Glomerular visceral epithelial cell (primary cell): ENCODE measurements around the gene DNAJC13.

Experiments used
- DNase-seq: peaks from one replicate; pipeline ENCODE4 v3.0.0-alpha.2; 2016; ENCODE audit errors: extremely low spot score

DNAJC13 gene

DNA sequence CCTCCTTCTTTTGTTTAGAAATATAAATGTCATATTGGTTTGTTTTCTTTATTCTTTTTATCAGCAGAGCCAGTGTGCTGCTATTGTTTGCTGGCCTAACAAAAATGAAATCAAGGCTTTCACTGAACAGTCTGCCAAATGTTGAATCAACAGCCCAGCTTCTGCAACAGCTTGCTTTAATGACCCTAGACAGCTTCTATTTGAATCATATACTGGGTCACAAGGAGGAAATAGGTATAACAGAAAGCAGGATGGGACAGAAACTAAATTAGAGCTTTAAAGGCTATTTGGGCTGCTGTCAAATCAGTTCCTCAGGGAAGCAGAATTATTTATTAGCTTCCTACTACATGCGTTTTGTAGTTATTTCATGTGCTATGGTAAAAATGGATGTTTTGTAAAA is 12.1 kb upstream of the DNAJC13 start:
- DNase-seq, result no peak

DNA sequence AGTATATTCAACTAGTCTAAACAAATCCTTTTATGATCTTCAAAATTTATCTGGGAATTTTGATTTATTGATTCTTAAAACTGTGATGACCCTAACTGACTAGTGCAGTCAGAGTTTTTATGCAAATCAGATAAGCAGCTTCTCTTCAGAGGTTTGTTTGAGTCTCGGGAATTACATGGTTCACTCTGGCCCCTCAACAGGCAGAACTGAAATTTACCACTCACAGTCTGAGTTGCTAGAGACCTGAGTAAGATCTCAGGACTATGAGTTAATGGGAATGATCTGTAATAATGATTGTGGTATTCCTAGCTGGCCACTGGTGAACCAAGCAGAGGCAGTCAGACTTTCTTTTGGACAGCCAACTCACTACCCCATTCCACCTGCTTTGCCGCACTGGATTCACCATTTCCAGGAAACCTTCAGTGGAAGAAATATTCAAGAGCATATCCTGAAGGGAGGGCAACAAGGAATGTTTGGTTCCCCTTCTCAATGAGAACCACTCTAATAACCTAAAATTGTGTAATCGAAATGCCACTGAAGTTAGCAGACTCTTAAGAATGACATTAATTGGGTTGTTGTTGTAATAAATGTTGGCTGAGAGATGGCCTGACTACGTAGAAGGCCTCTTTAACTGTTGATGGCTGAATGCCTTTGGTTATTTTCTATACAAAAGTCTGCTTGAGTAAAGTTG is 11.5 kb upstream of the DNAJC13 start:
- DNase-seq, result no peak

DNA sequence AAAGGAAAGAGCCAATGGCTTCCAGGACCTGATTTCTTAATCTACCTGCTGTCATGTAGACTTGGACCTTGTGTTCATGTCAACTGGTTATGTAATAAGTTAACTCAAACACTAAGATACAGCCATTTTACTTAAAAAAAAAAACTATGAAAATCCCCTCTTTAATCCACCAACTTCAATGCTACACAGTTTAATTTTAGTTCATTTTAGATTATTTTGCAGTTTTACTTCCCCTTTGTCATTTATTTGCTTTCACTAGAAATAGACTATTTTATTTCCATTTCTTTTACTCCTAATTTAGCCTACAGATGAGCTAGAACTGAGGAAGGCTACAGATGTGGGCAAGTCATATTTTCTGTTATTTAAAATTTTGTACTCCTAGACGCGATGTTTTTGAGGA is 10.7 kb upstream of the DNAJC13 start:
- no peak for DNase-seq

DNA sequence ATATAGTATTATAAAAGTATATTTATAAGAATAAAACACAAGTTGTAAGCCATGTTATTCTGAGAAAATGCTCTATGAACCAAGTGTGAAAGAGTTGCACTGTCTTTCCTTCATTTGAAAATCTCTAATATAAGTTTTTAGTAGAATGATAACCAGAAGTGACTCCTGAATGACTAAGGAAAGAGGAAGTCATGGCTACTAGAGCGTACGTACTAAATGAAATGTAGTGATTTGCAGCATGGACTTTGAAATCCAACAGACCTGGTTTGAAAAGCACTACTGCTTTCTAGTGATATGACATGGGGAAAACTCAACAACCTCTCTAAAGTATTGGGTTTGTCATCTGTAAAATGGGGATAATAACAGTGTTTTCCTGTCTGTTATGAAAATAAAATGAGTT is 10.3 kb upstream of the DNAJC13 start:
- DNase-seq, result no peak

DNA sequence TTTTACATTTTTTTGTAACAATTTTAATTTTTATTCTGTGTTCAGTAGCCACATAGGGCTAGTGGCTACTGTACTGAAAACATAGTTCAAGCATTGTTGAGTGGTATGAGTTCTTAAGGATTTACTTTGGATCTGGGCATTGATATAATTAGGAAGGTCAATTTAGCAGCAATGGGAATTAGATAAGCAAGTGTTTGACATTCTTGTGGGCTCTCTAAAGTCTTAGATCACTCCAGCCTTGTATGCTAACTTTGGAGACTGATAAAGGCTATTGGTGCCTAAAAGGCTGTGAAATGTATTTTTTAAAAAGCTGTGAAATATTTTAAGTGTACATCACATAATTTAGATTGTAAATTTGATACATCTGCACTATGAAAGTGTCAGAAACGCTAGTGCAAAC is 2.5 kb upstream of the DNAJC13 start:
- no peak for DNase-seq

DNA sequence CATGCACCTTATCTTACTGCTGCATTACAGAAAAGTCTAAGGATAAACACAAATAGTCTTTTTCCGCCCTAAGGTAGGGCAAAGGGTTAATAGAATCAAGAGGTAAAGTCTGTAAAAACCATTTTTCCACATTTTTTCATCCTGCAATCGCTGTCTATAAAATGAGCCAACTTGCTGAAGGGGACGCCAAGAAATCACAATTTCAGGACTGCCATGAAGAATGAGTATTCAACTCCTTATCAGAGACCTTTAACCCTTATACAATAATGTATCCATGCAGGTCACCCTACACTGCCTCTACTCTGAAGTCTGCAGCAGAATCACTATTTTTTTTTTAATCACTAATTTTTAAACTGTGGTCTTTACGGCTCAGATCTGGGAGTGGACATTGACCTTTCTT is 1.1 kb upstream of the DNAJC13 start:
- no peak for DNase-seq

DNA sequence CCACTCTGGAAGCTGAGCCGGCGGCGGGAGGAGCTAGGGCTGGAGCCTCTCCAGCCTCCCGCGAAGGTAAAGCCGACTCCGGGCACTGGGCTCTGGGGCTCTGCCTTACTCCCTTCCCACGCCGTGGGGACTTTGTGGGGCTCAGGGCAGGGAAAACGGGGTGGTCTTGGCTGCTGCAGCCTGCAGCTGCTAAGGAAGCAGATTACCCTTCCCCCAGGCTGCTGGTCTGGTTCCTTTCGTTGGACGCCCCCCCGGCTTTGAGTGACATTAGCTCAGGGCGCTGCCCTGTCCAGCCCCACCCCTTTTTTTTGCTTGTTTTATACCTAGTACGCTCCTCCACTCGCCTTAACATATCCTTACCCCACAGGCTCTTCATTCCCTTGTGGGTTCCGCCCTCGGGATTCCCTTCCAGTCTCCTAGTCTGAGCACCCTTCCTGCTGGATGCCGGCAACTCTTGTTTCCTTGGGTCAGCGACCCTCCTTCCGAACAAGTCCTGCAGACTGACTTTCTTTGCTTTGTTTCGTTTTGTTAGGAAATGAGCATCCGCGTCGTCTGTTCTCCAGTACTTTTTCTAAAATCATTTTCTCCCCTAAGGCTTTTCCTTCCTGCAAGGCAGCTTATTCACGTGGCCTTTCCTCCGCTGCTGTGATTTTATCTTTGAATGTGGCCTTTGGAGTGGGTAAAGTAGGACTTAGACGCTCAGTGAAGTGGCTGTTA is 551 bp downstream of the DNAJC13 start:
- DNase-seq, result peak; percentile 76

DNA sequence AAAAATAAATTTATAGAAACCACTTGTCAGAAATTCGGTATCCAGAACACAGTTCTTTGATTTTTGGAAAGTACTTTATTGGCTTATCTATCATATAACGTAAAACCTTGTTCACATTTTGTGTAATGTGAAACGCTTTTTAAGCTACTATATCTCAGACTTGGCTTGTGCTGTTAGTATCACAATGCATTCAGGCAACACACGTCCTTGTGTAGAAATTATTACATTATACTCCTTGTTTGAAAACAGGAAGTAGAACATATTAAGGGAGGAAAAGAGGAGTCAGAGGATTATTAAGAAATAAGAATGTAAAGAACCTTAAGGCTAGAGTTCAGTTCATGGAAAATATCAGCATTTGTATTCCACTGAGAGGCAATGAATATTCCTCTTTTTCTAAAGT is 1.6 kb downstream of the DNAJC13 start:
- no peak for DNase-seq

DNA sequence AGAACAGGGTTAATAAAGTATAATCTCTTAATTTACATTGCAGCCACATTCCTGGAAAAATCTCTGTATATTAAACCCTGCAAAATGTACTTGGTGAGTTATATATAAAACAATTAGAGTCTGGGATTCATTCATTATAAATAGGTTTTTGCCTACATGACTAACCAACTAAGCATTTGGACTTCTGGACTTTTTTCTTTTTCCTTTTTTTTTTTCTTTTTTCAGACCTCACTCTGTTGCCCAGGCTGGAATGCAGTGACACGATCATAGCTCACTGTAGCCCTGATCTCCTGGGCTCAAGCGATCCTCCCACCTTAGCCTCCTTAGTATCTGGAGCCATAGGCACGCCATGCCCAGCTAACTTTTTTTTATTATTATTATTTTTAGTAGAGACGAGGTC is 4.5 kb downstream of the DNAJC13 start:
- DNase-seq, result peak; percentile 42

DNA sequence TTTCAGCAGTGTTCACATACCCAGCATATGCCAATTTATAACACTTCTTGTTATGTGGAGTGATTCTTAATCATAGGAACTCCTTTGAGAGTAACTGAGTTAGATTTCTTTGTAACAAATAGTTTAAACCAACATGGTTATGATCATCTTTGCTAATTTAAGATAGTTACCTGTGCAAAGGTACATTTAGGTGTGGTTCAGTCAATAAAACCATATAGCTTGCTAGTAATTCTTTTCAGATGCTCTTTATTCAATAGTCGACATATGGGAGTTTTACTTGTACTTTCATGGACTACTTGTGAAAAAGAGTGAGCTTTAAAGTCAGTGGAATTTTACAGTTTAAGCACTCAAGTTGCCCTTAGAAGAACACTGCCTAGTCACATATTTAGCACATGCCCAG is 5.2 kb downstream of the DNAJC13 start:
- DNase-seq, result no peak

DNA sequence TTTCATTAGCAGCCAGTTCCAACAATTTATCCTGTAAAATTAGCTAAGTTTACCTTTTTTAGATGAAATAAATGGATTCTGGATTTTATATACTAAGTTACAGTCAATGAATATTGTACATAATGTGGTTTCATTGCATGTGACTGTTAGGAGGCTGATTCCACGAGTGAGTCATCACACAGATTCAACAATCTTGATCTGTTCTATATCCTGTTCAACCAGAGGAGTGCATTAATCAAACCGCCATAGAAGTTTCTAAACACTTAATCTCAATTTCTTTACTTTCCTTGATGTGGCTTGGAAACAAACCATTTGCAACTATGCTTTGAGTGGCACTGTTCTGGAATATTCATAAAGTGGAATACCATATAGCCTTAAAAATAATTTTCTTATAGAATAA is 15.3 kb downstream of the DNAJC13 start:
- DNase-seq, result peak; percentile 43

DNA sequence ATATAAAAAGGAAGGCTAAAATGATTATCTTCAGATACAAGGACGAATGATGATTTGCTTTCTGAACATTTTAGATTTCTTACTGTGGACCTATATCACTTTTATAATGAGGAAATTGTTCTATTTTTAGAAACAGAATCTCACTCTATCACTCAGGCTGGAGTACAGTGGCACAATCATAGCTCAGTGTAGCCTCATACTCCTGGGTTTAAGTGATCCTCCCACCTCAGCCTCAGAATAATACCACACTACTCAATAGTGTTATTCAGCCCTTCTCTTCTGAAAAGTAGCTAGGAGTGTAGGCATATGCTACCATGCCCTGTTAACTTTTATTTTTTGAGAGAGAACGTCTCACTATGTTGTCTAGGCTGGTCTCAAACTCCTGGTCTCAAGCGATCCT is 15.8 kb downstream of the DNAJC13 start:
- no peak for DNase-seq

DNA sequence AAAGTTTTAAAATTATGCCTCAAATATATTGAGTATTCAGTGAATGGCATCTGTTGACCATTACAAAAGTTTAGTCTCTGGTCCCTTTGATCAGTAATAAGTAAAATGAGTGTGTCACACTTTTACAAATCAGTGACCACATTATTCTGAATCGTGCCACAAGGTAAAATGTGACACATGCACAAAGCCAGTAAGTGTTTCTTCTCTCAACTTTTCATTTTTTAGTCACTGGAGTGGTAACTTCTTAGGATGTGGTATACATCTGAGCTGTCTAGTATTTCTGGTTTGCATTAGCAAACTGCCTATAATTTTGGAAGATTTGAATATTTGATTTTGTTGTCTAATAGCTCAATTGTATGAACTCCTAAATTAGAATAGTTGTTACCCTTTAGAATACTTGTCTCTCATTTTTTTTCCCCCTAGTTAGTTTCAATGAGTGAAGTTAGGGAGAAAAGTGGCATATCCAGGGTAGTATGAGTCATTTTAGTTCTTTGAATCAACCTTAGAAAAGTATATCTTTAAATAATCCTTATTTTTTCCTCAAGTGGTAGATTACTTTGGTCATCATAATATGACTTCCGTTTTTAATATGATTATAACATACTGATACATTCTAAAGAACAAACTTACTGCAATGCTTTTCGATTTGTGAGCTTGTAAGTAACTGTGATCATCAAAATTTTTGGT is 18.1 kb downstream of the DNAJC13 start:
- no peak for DNase-seq

DNA sequence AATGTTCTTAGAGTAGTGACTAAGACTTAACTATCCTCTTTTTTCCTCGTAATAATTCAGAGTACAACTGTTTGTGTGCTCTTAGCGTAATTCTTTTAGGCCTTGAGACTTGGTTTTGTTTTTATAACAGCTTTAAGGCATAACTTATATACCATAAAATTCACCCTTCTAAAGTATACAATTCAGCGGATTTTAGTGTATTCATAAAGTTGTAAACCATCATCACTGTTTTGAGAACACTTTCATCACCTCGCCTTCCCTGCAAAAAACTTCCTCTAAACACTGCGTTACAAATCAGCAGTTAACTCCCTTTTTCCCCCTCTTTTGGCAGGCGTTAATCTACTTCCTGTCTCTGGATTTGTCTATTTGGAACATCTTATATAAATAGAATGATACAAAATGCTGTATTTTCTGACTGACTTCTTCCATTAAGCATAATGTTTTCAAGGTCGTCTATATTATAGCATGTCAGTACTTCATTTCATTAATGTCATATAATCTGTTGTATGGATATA is 18.7 kb downstream of the DNAJC13 start:
- DNase-seq, result no peak

DNA sequence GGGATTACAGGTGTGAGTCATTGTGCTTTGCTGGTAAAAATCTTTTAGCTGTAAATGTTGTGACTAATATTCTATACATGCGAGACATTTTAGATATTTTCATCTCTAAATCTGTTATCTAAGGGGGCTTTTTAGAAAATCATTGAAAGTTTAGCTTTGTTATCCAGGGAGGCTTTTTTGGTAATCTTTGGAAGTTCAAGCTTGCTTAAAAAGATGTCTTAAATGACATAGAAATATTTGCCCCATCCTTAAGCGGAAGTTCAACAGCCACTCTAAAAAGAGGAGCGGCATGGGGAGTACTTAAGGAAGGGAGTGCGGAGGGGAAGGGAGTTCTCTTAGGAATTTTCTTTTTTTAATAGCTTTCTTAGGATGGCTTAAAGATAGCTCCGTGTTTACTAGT is 26.1 kb downstream of the DNAJC13 start:
- DNase-seq, result no peak

DNA sequence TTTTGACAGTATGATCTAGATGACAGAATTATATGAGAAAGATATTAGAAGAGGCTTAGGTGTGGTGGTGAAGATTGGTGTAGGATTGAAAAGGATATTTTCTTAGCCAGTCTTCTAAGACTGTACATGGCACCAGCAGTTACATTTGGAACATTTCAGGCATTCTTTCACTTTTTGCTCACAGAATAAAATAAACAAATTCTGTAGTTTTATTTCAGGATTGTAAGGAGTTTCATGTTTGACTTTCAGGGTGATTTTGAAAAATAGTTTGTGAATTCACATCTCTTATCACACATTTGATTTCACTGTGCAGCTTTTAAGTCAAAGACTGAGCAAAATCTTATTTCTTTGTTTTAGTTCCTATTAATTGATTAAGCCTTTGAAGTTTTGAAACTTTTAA is 27.1 kb downstream of the DNAJC13 start:
- no peak for DNase-seq

DNA sequence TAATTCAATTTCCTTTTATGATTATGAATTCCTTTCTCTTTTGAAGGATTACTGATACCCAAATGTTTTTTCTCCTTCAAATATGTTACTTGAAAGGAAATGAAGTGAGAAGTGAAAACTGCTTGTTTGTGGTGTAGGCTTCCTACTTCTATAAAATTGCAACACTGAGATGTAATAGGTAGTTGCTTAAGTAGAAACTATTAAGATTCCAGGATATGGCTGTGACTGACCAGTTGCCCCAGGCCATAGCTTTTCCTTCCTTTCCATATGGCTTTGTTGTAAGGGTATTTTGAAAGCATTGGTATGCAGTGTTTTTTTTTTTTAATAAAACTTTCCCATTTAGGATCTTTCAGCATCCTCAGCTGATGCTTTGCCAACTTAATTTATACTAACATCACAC is 28.5 kb downstream of the DNAJC13 start:
- DNase-seq, result no peak

DNA sequence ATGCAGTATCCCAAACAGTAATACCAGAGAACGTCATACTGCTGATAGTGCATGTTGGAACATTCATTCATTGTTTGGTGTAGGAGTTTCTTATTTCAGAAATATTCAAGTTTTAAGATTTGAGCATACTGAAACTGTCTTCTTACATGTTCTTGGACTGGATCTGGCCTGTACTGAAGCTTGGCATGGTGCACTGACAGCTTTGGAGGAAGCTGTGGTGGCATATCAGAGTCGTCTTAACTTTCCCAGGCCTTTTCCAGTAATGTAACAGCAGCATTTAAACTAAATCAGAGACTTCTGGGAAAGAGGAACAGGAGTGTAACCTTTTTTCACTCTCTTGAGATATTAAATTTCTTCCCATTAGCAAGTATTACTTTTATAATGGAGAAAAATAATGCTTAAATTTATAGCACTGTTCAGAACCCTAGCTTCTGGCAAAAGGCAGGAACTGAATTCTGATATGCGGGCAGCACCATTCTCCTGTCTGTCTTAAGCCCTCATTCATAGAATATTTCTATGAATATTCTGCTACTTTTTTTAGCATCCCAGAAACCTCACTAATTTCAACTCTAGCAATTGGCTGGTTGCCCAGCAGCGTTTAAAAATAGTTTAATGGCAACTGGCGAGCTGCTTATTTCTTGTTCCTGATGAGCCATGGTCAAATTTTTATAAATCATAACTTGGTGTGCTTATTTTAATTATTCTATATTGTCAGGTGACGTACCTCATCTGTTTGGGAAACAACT is 31.1 kb downstream of the DNAJC13 start:
- no peak for DNase-seq

DNA sequence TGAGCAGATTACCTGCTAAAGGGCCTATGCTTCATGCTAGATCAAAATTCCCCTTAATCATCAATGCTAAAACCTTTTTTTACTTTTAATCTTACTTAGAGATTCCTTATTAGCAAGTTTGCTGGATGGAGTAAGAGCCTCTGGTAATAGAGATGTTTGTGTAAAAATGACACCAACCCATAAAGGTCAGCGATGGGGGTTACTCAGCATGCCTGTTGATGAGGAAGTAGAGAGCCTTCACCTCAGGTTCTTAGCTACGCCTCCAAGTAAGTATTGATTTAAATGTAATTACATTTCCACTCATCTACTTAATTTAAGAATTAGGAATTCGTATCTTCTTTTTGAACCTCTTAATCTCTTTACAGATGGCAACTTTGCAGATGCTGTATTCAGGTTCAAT is 38.8 kb downstream of the DNAJC13 start:
- DNase-seq, result no peak

DNA sequence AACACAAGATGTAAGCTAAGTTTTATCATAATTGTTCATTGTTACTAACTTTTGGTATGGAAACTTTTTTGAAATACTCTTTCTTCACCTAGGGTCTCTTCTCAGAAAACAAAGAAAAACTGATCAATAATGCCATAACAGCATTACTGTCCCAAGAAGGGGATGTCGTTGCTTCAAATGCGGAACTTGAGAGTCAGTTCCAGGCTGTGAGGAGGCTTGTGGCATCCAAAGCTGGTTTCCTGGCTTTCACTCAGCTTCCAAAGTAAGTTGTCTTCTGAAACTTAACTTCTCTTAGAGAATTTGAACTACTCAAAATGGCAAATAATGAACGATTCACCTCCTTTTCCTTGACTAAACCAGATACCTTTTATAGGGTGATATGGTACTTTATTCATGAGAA is 39.3 kb downstream of the DNAJC13 start:
- DNase-seq, result no peak

DNA sequence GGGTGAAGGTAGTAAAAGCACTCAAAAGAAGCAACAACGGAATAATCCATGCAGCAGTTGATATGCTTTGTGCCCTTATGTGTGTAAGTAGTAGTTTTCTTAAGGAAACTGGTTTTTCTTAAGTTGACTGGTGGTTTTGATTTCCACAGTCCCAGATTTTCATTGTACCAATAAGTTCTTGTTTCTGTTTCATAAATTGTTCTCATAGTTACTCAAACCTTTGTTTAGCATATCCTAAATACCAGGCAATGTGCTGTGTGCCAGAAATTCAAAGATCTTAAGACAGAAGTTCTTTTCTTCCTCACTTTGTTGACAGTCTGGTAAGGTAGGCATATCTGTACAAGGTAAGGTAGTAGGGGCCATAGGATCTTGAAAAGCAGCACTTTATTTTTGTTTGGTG is 40.0 kb downstream of the DNAJC13 start:
- DNase-seq, result no peak

DNA sequence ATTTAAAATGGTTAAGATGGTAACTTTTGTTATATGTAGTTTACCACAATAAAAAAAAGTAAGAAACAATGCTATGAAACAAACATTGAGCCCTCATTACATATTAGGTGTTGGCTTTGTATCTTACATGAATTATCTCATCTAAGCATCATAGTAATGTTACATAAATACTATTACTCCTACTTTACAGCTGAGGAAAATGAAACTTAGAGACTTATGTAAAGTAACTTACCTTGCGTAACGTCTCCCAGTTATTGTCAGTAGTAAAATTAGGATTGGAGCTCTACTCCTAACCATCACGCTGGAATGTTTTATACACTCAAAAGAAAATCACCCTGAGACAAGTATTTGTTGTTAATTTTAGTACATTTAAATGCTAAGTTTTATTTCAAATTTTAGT is 42.2 kb downstream of the DNAJC13 start:
- no peak for DNase-seq
